Ishikawa (cell line): Measurements from ENCODE around the gene PTHLH.

Experiments
- CREB1 ChIP-seq: IDR thresholded peaks from 2 replicates; pipeline ENCODE4 v1.6.1; 2012; ENCODE audit warnings: low read depth
- EP300 ChIP-seq: IDR thresholded peaks from 2 replicates; pipeline ENCODE4 v1.6.1; 2012; ENCODE audit warnings: borderline replicate concordance
- RAD21 ChIP-seq: IDR thresholded peaks from 2 replicates; pipeline ENCODE4 v1.6.1; 2012; ENCODE audit warnings: low read depth
- TAF1 ChIP-seq: IDR thresholded peaks from 2 replicates; pipeline ENCODE4 v1.6.1; 2012; ENCODE audit warnings: low read depth, mild to moderate bottlenecking
- TF ChIP-seq, protein P1 (sequence below): IDR thresholded peaks from 2 replicates; pipeline ENCODE4 v1.6.1; 2012

DNA sequence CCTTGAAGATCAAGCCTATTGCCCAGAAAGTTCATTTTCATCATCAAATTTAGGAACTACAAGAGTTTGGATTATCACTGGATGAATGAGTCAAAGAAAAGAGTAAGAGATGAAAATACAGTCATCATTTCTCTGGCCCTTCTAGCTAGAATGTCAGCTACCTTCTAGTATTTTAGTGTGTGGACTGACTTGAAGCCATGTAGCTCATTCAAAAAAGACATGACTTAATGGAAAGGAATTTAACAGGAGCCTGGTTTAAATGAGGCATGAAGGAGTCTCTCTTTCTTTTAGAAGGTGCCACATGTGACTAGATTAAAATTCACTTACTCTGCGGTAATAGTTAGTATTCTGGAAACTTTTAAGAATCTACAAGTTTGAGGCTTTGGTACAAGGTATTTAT lies 7.1 kb downstream of the PTHLH start:
- TF ChIP-seq, protein P1, sequence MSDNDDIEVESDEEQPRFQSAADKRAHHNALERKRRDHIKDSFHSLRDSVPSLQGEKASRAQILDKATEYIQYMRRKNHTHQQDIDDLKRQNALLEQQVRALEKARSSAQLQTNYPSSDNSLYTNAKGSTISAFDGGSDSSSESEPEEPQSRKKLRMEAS: peak; percentile 57; the same call in 1 of the 2 replicates
- TF ChIP-seq CREB1 (no peak), EP300 (0 out of 2 replicates have a peak, but pooled peaks have one; percentile 40), RAD21 (no peak), TAF1 (no peak)
